Cardiac ventricle fibroblast (primary cell): ENCODE results near the gene SHKBP1. TPM values are rescaled to one million over a fixed set of nuclear protein-coding genes. Genes with fewer than 3 reads are reported as not detected.

Experiments used
- total RNA-seq: library from RNA; depleted of rRNA; stranded (reverse); fragments of >200 nt; gene quantifications from 2 replicates; pipeline ENCODE4 v1.2.3, GENCODE V29; 2015

Gene SHKBP1
- total RNA-seq = 25.0 and 28.8 TPM in 2 replicates

DNA sequence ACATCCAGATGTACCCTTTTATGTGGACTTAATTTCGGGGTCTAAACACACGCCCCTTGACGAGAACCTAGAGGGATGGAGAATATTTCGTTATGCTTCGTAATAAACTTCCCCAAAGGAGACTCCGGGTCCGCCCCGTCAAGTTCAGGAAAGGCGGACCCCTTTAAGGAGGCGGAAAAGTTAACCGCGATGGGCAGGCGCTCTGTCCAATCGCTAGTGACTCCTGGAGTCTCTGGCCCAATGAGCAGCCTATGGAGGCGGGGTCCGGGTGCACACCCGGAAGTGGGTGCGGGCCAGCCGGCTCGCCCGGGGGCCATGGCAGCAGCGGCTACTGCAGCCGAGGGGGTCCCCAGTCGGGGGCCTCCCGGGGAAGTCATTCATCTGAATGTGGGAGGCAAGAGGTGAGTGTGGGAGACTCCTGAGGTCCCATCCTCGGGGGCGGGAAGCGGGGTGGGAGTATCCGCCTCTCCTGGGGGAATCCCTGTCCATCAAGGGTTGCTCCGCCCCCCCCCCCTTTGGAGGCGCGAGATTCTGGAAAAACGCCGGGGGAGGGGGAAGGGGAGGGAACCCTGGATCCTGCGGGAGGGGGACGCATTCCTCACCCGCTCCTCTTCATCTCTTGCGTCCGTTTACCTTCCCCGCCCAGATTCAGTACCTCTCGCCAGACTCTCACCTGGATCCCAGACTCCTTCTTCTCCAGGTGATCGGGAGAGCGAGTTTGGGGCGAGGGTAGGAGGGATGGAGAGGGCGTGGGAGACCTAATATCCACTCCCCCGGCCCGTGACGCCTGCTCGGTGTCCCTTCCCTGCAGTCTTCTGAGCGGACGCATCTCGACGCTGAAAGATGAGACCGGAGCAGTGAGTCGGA is at the start of gene SHKBP1:
TSS of gene SHKBP1 (plus strand) at position 289 of the 867 bp plus-strand sequence. CDS start at position 316, 27 bp downstream.

DNA sequence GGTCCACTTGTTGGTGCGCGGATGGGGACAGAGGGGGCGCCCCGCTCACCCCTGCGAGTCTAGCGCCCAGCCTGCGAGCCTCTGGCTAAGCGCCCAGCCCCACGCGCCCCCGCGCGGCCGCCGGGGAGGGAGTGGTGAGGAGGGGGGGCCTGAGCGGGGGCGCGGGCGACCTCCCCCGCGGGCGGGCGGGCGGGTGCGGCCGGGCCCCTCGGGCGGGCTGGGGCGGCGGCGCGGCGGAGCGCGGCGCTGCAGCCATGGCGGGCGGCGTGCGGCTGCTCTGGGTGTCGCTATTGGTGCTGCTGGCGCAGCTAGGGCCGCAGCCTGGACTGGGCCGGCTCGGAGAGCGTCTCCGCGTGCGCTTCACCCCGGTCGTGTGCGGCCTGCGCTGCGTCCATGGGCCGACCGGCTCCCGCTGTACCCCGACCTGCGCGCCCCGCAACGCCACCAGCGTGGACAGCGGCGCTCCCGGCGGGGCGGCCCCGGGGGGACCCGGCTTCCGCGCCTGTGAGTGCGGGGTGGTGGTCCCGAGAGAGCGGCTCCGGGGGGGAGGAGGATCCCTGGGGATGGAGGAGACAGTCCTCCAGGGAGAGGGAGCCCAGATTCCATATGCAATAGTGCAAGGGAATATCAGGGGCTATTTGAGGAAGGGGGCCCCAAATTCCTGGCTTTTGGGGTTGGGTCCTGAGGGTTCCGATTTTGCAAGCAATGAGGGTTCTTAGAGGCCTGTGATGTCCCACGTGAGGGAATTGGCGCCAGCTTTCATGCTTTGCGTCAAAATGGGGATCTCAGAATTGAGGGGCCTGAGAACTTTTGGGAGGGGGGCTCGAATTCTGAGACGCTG is 24.7 kb downstream of the SHKBP1 start, which contains the start of gene LTBP4:
TSS of gene LTBP4 (plus strand) at position 236 of the 841 bp plus-strand sequence. CDS start at position 255, 19 bp downstream.

Other genes with a start within 250 kb of the SHKBP1 start
- 14.2 and 17.3 TPM in 2 replicates for gene C19orf47, start 228.5 kb upstream of the SHKBP1 start, total RNA-seq
- 532 and 562 TPM in 2 replicates for gene PLD3, start 228.2 kb upstream of the SHKBP1 start, total RNA-seq
- not detected in 2 replicates for gene HIPK4, start 186.7 kb upstream of the SHKBP1 start, total RNA-seq
- 2.4 and 2.8 TPM in 2 replicates for gene PRX, start 163.5 kb upstream of the SHKBP1 start, total RNA-seq
- gene SERTAD1, start 150.9 kb upstream of the SHKBP1 start, total RNA-seq = 12.7 and 17.2 TPM in 2 replicates
- 14.9 and 17.6 TPM in 2 replicates for gene SERTAD3, start 132.5 kb upstream of the SHKBP1 start, total RNA-seq
- gene BLVRB, start 111.1 kb upstream of the SHKBP1 start, total RNA-seq = 101 and 139 TPM in 2 replicates
- gene SPTBN4, start 109.9 kb upstream of the SHKBP1 start, total RNA-seq = 1.5 and 5.0 TPM in 2 replicates
- gene LTBP4, start 24.5 kb downstream of the SHKBP1 start, total RNA-seq = 119 and 120 TPM in 2 replicates
- 61.5 and 151 TPM in 2 replicates for gene NUMBL, start 113.8 kb downstream of the SHKBP1 start, total RNA-seq
- 26.9 and 28.0 TPM in 2 replicates for gene COQ8B, start 140.0 kb downstream of the SHKBP1 start, total RNA-seq
- 30.0 and 30.8 TPM in 2 replicates for gene ITPKC, start 140.2 kb downstream of the SHKBP1 start, total RNA-seq
- 5.6 and 5.9 TPM in 2 replicates for gene ACTMAP, start 173.6 kb downstream of the SHKBP1 start, total RNA-seq
- 38.7 and 40.8 TPM in 2 replicates for gene SNRPA, start 174.3 kb downstream of the SHKBP1 start, total RNA-seq
- 2.6 TPM in 1 of 2 replicates, not detected in the other for gene MIA, start 198.6 kb downstream of the SHKBP1 start, total RNA-seq
- 15.2 and 16.0 TPM in 2 replicates for gene RAB4B, start 201.4 kb downstream of the SHKBP1 start, total RNA-seq
- 53.7 and 63.7 TPM in 2 replicates for gene EGLN2, start 222.3 kb downstream of the SHKBP1 start, total RNA-seq